Mammary epithelial cell (primary cell): Measurements from ENCODE around the gene SOBP.

Experiments used
- CTCF ChIP-seq, 2 donors: IDR thresholded peaks in 1 of 2; conservative IDR thresholded peaks in 1 of 2; 2 replicates each; pipeline ENCODE4 v1.5.1; 2011 to 2012; ENCODE audit warnings: inconsistent platforms in 2 of 2, low read length in 2 of 2, mild to moderate bottlenecking in 2 of 2, control low read depth in 1 of 2, low read depth in 1 of 2; ENCODE audit not compliant: insufficient read depth in 1 of 2; ENCODE audit errors: extremely low read depth in 1 of 2
- EZH2 ChIP-seq: IDR thresholded peaks from 2 replicates; pipeline ENCODE4 v1.6.1; 2012; ENCODE audit warnings: low read length, inconsistent platforms, borderline replicate concordance

- TF ChIP-seq CTCF (conservative IDR thresholded peaks at IDR 0.05 in 1 of 2, IDR thresholded peaks at IDR 0.05 in 1 of 2; ENCODE audit: extremely low read depth in 1 of 2, insufficient read depth in 1 of 2, low read depth in 1 of 2, low read length in 2 of 2) (no peak), EZH2 (no peak)
These were observed 173.4 kb downstream of the SOBP start for GRCh38 chr6:107663308-107663707.
